ENCODE data around the gene CSRNP3. TPM values are rescaled to one million over a fixed set of nuclear protein-coding genes. Genes with fewer than 3 reads are reported as not detected.

Gene CSRNP3
- total and polyA plus RNA-seq, 2 experiments from 2014 or later, result 3.0 to 14.0 TPM

- H3K36me3 ChIP-seq (replicated peaks; ENCODE audit: insufficient read depth, low read depth), result no peaks in the 10 kb centered on the region
- peak overlapping the region; percentile 62 for H3K4me2 ChIP-seq
- no peaks in the 10 kb centered on the region for H3K9me2 ChIP-seq (replicated peaks; ENCODE audit: insufficient read depth)
- peak; percentile 70 for DNase-seq (ENCODE audit: low spot score)
- H2AFZ ChIP-seq, result no peak overlapping the region
- peaks cover 12% of the 10 kb centered on the region for H3K4me1 ChIP-seq (ENCODE audit: insufficient read depth)
- no peaks in the 10 kb centered on the region for H3K27me3 ChIP-seq
- WGBS (ENCODE audit: low lambda C conversion rate, missing lambda C conversion rate), result 34% methylated on average over 4 of the region's 4 CpGs
- H3K27ac ChIP-seq, result peak overlapping the region; percentile 41
- TF ChIP-seq EZH2 (IDR thresholded peaks at IDR 0.05; ENCODE audit: borderline replicate concordance) (no peak), CTCF (IDR thresholded peaks at IDR 0.05; ENCODE audit: poor library complexity) (no peak), EZH2phosphoT487 (IDR thresholded peaks at IDR 0.05; ENCODE audit: low read depth, severe bottlenecking, unreplicated experiment) (no peak)
- H4K20me1 ChIP-seq (ENCODE audit: insufficient read depth, poor library complexity, severe bottlenecking), result no peaks in the 10 kb centered on the region
- no peaks in the 10 kb centered on the region for H3K9me3 ChIP-seq (ENCODE audit: low read depth)
- H3K4me3 ChIP-seq, result no peak overlapping the region
- H3K79me2 ChIP-seq, result no peaks in the 10 kb centered on the region
These were observed 165.4 kb downstream of the CSRNP3 start for GRCh38 chr2:165634855-165635254.

- Histone ChIP-seq H3K79me2 (no peaks in the 10 kb centered on the region), H3K4me2 (no peak overlapping the region), H3K4me3 (no peak overlapping the region), H2AFZ (no peak overlapping the region), H3K9me2 (replicated peaks; ENCODE audit: insufficient read depth) (no peaks in the 10 kb centered on the region), H3K27me3 (no peaks in the 10 kb centered on the region), H3K4me1 (ENCODE audit: insufficient read depth) (peaks cover 12% of the 10 kb centered on the region), H3K9me3 (ENCODE audit: low read depth) (no peaks in the 10 kb centered on the region), H3K36me3 (replicated peaks; ENCODE audit: insufficient read depth, low read depth) (no peaks in the 10 kb centered on the region), H3K27ac (peak overlapping the region; percentile 41), H4K20me1 (ENCODE audit: insufficient read depth, poor library complexity, severe bottlenecking) (no peaks in the 10 kb centered on the region)
- WGBS (ENCODE audit: low lambda C conversion rate, missing lambda C conversion rate), result 100% methylated on average over 1 of the region's 1 CpG
- no peak for DNase-seq (ENCODE audit: low spot score)
- no peak for TF ChIP-seq EZH2phosphoT487 (IDR thresholded peaks at IDR 0.05; ENCODE audit: low read depth, severe bottlenecking, unreplicated experiment)
- no peak for TF ChIP-seq CTCF (IDR thresholded peaks at IDR 0.05; ENCODE audit: poor library complexity)
- TF ChIP-seq EZH2 (IDR thresholded peaks at IDR 0.05; ENCODE audit: borderline replicate concordance), result no peak
These were observed 166.0 kb downstream of the CSRNP3 start for GRCh38 chr2:165635532-165635931.

GRCh38 chr2:165636959-165637358 lies 167.5 kb downstream of the CSRNP3 start:
- Histone ChIP-seq H3K27ac (no peak overlapping the region), H2AFZ (no peak overlapping the region), H3K9me3 (ENCODE audit: low read depth) (no peaks in the 10 kb centered on the region), H4K20me1 (ENCODE audit: insufficient read depth, poor library complexity, severe bottlenecking) (no peaks in the 10 kb centered on the region), H3K4me1 (ENCODE audit: insufficient read depth) (peaks cover 12% of the 10 kb centered on the region), H3K79me2 (no peaks in the 10 kb centered on the region), H3K4me3 (no peak overlapping the region), H3K27me3 (no peaks in the 10 kb centered on the region), H3K36me3 (replicated peaks; ENCODE audit: insufficient read depth, low read depth) (no peaks in the 10 kb centered on the region), H3K9me2 (replicated peaks; ENCODE audit: insufficient read depth) (no peaks in the 10 kb centered on the region), H3K4me2 (no peak overlapping the region)
- WGBS (ENCODE audit: low lambda C conversion rate, missing lambda C conversion rate), result 86% methylated on average over 1 of the region's 1 CpG
- no peak for DNase-seq (ENCODE audit: low spot score)
- TF ChIP-seq EZH2 (IDR thresholded peaks at IDR 0.05; ENCODE audit: borderline replicate concordance) (no peak), EZH2phosphoT487 (IDR thresholded peaks at IDR 0.05; ENCODE audit: low read depth, severe bottlenecking, unreplicated experiment) (no peak), CTCF (IDR thresholded peaks at IDR 0.05; ENCODE audit: poor library complexity) (no peak)

GRCh38 chr2:165637396-165637795 lies 167.9 kb downstream of the CSRNP3 start:
- Histone ChIP-seq H3K4me1 (ENCODE audit: insufficient read depth) (peaks cover 12% of the 10 kb centered on the region), H4K20me1 (ENCODE audit: insufficient read depth, poor library complexity, severe bottlenecking) (no peaks in the 10 kb centered on the region), H2AFZ (no peak overlapping the region), H3K9me2 (replicated peaks; ENCODE audit: insufficient read depth) (no peaks in the 10 kb centered on the region), H3K9me3 (ENCODE audit: low read depth) (no peaks in the 10 kb centered on the region), H3K79me2 (no peaks in the 10 kb centered on the region), H3K4me2 (no peak overlapping the region), H3K36me3 (replicated peaks; ENCODE audit: insufficient read depth, low read depth) (no peaks in the 10 kb centered on the region), H3K27me3 (no peaks in the 10 kb centered on the region), H3K27ac (no peak overlapping the region), H3K4me3 (no peak overlapping the region)
- DNase-seq (ENCODE audit: low spot score), result no peak
- TF ChIP-seq CTCF (IDR thresholded peaks at IDR 0.05; ENCODE audit: poor library complexity) (no peak), EZH2phosphoT487 (IDR thresholded peaks at IDR 0.05; ENCODE audit: low read depth, severe bottlenecking, unreplicated experiment) (no peak), EZH2 (IDR thresholded peaks at IDR 0.05; ENCODE audit: borderline replicate concordance) (no peak)
- 77% methylated on average over 2 of the region's 2 CpGs for WGBS (ENCODE audit: low lambda C conversion rate, missing lambda C conversion rate)

All from hepatocyte (in vitro differentiated cells).